ENCODE results near the gene ADGRF4. TPM values are rescaled to one million over a fixed set of nuclear protein-coding genes. Genes with fewer than 3 reads are reported as not detected.

ADGRF4 gene, protein sequence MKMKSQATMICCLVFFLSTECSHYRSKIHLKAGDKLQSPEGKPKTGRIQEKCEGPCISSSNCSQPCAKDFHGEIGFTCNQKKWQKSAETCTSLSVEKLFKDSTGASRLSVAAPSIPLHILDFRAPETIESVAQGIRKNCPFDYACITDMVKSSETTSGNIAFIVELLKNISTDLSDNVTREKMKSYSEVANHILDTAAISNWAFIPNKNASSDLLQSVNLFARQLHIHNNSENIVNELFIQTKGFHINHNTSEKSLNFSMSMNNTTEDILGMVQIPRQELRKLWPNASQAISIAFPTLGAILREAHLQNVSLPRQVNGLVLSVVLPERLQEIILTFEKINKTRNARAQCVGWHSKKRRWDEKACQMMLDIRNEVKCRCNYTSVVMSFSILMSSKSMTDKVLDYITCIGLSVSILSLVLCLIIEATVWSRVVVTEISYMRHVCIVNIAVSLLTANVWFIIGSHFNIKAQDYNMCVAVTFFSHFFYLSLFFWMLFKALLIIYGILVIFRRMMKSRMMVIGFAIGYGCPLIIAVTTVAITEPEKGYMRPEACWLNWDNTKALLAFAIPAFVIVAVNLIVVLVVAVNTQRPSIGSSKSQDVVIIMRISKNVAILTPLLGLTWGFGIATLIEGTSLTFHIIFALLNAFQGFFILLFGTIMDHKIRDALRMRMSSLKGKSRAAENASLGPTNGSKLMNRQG
- total RNA-seq = 0.16 TPM in 1 of 2 replicates, not detected in the other

DNA sequence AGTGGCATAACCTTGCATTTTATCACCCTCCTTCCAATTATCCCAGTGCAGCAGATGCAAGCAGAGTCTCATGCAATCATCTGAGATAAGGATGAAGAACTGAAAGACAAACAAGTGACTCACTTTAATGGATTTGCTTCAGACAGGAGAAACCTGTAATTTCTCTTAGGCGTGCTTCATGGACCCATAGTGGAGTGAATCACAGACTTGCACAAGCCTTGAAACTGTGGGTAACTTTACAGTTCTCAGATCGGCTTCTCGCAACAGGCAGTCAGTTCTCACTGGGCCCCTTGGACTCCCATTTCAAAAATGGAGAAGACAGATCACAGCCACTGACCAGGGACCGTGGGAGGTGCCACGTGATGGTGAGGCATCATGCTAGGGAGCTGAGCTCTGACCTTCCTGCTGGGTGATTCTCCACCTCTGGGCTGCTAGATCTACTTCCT is at the start of gene ADGRF4:
TSS of gene ADGRF4 (plus strand) at position 239 of the 446 bp plus-strand sequence. CDS start 8,666 bp downstream, outside the sequence.

Other genes starting within 250 kb of the ADGRF4 start
- 10.7 and 12.8 TPM in 2 replicates for gene CD2AP, start 220.8 kb upstream of the ADGRF4 start, total RNA-seq
- not detected in 2 replicates for gene OPN5, start 83.5 kb downstream of the ADGRF4 start, total RNA-seq